Activated T-cell treated with anti-CD3 and anti-CD28 coated beads, Interleukin-2, amount 50 U/mL, for 72 hours (primary cell): Measurements from ENCODE around the gene FBXO34. TPM values are rescaled to one million over a fixed set of nuclear protein-coding genes. Genes with fewer than 3 reads are reported as not detected.

Experiments
- ATAC-seq, 2 donors: fragments of 150-1000 bp; cut with Tn5 transposase; replicated peaks in 1 of 2; 2 replicates each; pipeline ENCODE4 v1.10.0; 2021; ENCODE audit warnings: moderate library complexity in 2 of 2, mild to moderate bottlenecking in 1 of 2
- DNase-seq, 2 donors: peaks; one replicate each; pipeline ENCODE4 v3.0.0; 2021 to 2022; ENCODE audit warnings: mixed read lengths in 1 of 2
- H3K27ac Mint-ChIP-seq: one replicate; pipeline ENCODE4 v1.8.0; 2022; ENCODE audit warnings: mild to moderate bottlenecking, moderate library complexity, mixed read lengths
- H3K27me3 Mint-ChIP-seq: one replicate; pipeline ENCODE4 v1.8.0; 2022; ENCODE audit warnings: low read depth, mixed read lengths
- H3K36me3 Mint-ChIP-seq, 2 donors: one replicate each; pipeline ENCODE4 v1.8.0; 2022; ENCODE audit warnings: mixed read lengths in 2 of 2, mild to moderate bottlenecking in 1 of 2; ENCODE audit not compliant: insufficient read depth in 2 of 2
- H3K4me1 Mint-ChIP-seq: one replicate; pipeline ENCODE4 v1.8.0; 2022; ENCODE audit warnings: low read depth, mixed read lengths
- H3K4me3 Mint-ChIP-seq, 2 donors: one replicate each; pipeline ENCODE4 v1.8.0; 2022; ENCODE audit warnings: mild to moderate bottlenecking in 2 of 2, mixed read lengths in 2 of 2, moderate library complexity in 2 of 2
- H3K9me3 Mint-ChIP-seq, 2 donors: one replicate each; pipeline ENCODE4 v1.8.0; 2022; ENCODE audit warnings: mixed read lengths in 2 of 2
- total RNA-seq, 2 donors: library from RNA; stranded (reverse); gene quantifications; one replicate each; pipeline ENCODE4 v1.2.3, GENCODE V29; 2022

Gene FBXO34
- 10 to 100 TPM; 28.8 to 29.9 TPM for total RNA-seq

GRCh38 chr14:55270832-55271571, at the start of gene FBXO34:
TSS of gene FBXO34 (plus strand) at chr14:55271421. CDS start at chr14:55350391, 78,970 bp downstream.
- Mint-ChIP-seq H3K9me3 (no peaks in the 10 kb centered on the region), H3K4me3 (peak within 1 kb of the TSS; percentile 88 to 98), H3K27ac (peak within 1 kb of the TSS; percentile 95), H3K27me3 (no peaks in the 10 kb centered on the region), H3K36me3 (peaks cover 3 to 5% of the 10 kb centered on the region in 2 donors), H3K4me1 (peaks cover 45% of the 10 kb centered on the region)
- DNase-seq (peak; percentile 99 to 100), ATAC-seq (peak; percentile 88 to 91)

GRCh38 chr14:55221968-55222367, 49.3 kb upstream of the FBXO34 start:
- Mint-ChIP-seq H3K9me3 (peaks cover 0 to 3% of the 10 kb centered on the region in 2 donors), H3K4me1 (peaks cover 10% of the 10 kb centered on the region), H3K27me3 (peaks cover 9% of the 10 kb centered on the region), H3K4me3 (no peak overlapping the region), H3K36me3 (peaks cover 0 to 7% of the 10 kb centered on the region in 2 donors), H3K27ac (no peak overlapping the region)
- no peak for DNase-seq
- ATAC-seq = no peak

- Mint-ChIP-seq H3K4me1 (peaks cover 10% of the 10 kb centered on the region), H3K4me3 (no peak overlapping the region), H3K36me3 (peaks cover 0 to 7% of the 10 kb centered on the region in 2 donors), H3K9me3 (peaks cover 2 to 4% of the 10 kb centered on the region in 2 donors), H3K27ac (no peak overlapping the region), H3K27me3 (peaks cover 9% of the 10 kb centered on the region)
- no peak for ATAC-seq
- DNase-seq = no peak
Measured at GRCh38 chr14:55223364-55223763, 47.9 kb upstream of the FBXO34 start.

- H3K36me3 Mint-ChIP-seq = peaks cover 0 to 7% of the 10 kb centered on the region in 2 donors
- no peak overlapping the region for H3K27ac Mint-ChIP-seq
- no peaks in the 10 kb centered on the region for H3K4me1 Mint-ChIP-seq
- peaks cover 2 to 4% of the 10 kb centered on the region in 2 donors for H3K9me3 Mint-ChIP-seq
- no peak for DNase-seq
- peaks cover 15% of the 10 kb centered on the region for H3K27me3 Mint-ChIP-seq
- ATAC-seq = no peak
- no peak overlapping the region for H3K4me3 Mint-ChIP-seq
Measured at GRCh38 chr14:55228261-55228660, 43.0 kb upstream of the FBXO34 start.

- H3K27ac Mint-ChIP-seq = no peak overlapping the region
- ATAC-seq = no peak
- H3K9me3 Mint-ChIP-seq = no peaks in the 10 kb centered on the region
- no peak for DNase-seq
- no peaks in the 10 kb centered on the region for H3K4me1 Mint-ChIP-seq
- no peak overlapping the region for H3K4me3 Mint-ChIP-seq
- no peaks in the 10 kb centered on the region for H3K36me3 Mint-ChIP-seq
- H3K27me3 Mint-ChIP-seq = peaks cover 22% of the 10 kb centered on the region
Measured at GRCh38 chr14:55233591-55233990, 37.6 kb upstream of the FBXO34 start.

- Mint-ChIP-seq H3K4me3 (no peak overlapping the region), H3K4me1 (no peaks in the 10 kb centered on the region), H3K9me3 (no peaks in the 10 kb centered on the region), H3K36me3 (no peaks in the 10 kb centered on the region), H3K27me3 (peaks cover 22% of the 10 kb centered on the region), H3K27ac (no peak overlapping the region)
- no peak for DNase-seq
- no peak for ATAC-seq
Measured at GRCh38 chr14:55238019-55238680, 33.1 kb upstream of the FBXO34 start.

GRCh38 chr14:55239320-55239719, 31.9 kb upstream of the FBXO34 start:
- DNase-seq (no peak), ATAC-seq (no peak)
- no peaks in the 10 kb centered on the region for H3K36me3 Mint-ChIP-seq
- H3K9me3 Mint-ChIP-seq = no peaks in the 10 kb centered on the region
- no peak overlapping the region for H3K4me3 Mint-ChIP-seq
- H3K4me1 Mint-ChIP-seq = no peaks in the 10 kb centered on the region
- H3K27me3 Mint-ChIP-seq = peaks cover 22% of the 10 kb centered on the region
- no peak overlapping the region for H3K27ac Mint-ChIP-seq

GRCh38 chr14:55240526-55241178, 30.6 kb upstream of the FBXO34 start:
- H3K9me3 Mint-ChIP-seq = no peaks in the 10 kb centered on the region
- no peaks in the 10 kb centered on the region for H3K36me3 Mint-ChIP-seq
- ATAC-seq = no peak
- no peaks in the 10 kb centered on the region for H3K4me1 Mint-ChIP-seq
- peaks cover 15% of the 10 kb centered on the region for H3K27me3 Mint-ChIP-seq
- no peak for DNase-seq
- H3K4me3 Mint-ChIP-seq = no peak overlapping the region
- H3K27ac Mint-ChIP-seq = no peak overlapping the region

GRCh38 chr14:55241673-55242072, 29.5 kb upstream of the FBXO34 start:
- Mint-ChIP-seq H3K27me3 (peaks cover 15% of the 10 kb centered on the region), H3K4me1 (no peaks in the 10 kb centered on the region), H3K36me3 (no peaks in the 10 kb centered on the region), H3K9me3 (no peaks in the 10 kb centered on the region), H3K27ac (no peak overlapping the region), H3K4me3 (no peak overlapping the region)
- DNase-seq (no peak), ATAC-seq (no peak)

- DNase-seq (no peak), ATAC-seq (no peak)
- no peak overlapping the region for H3K4me3 Mint-ChIP-seq
- no peaks in the 10 kb centered on the region for H3K4me1 Mint-ChIP-seq
- no peak overlapping the region for H3K27ac Mint-ChIP-seq
- no peaks in the 10 kb centered on the region for H3K9me3 Mint-ChIP-seq
- peaks cover 27% of the 10 kb centered on the region for H3K27me3 Mint-ChIP-seq
- no peaks in the 10 kb centered on the region for H3K36me3 Mint-ChIP-seq
Measured at GRCh38 chr14:55243386-55243785, 27.8 kb upstream of the FBXO34 start.

- no peaks in the 10 kb centered on the region for H3K36me3 Mint-ChIP-seq
- H3K27ac Mint-ChIP-seq = no peak overlapping the region
- no peaks in the 10 kb centered on the region for H3K4me1 Mint-ChIP-seq
- peaks cover 31% of the 10 kb centered on the region for H3K27me3 Mint-ChIP-seq
- DNase-seq (no peak), ATAC-seq (no peak)
- H3K4me3 Mint-ChIP-seq = no peak overlapping the region
- no peaks in the 10 kb centered on the region for H3K9me3 Mint-ChIP-seq
Measured at GRCh38 chr14:55243813-55244212, 27.4 kb upstream of the FBXO34 start.

GRCh38 chr14:55245657-55246268, 25.5 kb upstream of the FBXO34 start:
- Mint-ChIP-seq H3K4me3 (no peak overlapping the region), H3K9me3 (no peaks in the 10 kb centered on the region), H3K36me3 (no peaks in the 10 kb centered on the region), H3K27ac (no peak overlapping the region), H3K4me1 (peaks cover 6% of the 10 kb centered on the region), H3K27me3 (peaks cover 48% of the 10 kb centered on the region)
- peak in 1 of 2 donors; percentile 12 for DNase-seq
- ATAC-seq = peak in 1 of 2 donors; percentile 44

GRCh38 chr14:55248411-55248810, 22.8 kb upstream of the FBXO34 start:
- H3K36me3 Mint-ChIP-seq = no peaks in the 10 kb centered on the region

More at GRCh38 chr14:55248411-55248810, 22.8 kb upstream of the FBXO34 start:
- no peak overlapping the region for H3K27ac Mint-ChIP-seq
- H3K4me1 Mint-ChIP-seq = peaks cover 6% of the 10 kb centered on the region
- ATAC-seq (no peak), DNase-seq (no peak)
- H3K4me3 Mint-ChIP-seq = no peak overlapping the region
- H3K9me3 Mint-ChIP-seq = no peaks in the 10 kb centered on the region
- peaks cover 33% of the 10 kb centered on the region for H3K27me3 Mint-ChIP-seq
